IPS DF 4.7 (cell line): ENCODE results near the gene BEX3.
"Not testable (repeated sequence)": the region's sequence is repeated elsewhere in the genome, so short reads cannot be mapped to it uniquely, and the experiment has no call there.

ENCODE experiments used
- DNase-seq: peaks from one replicate; pipeline ENCODE4 v3.0.0-alpha.2; 2013; ENCODE audit warnings: low spot score; ENCODE audit errors: extremely low read depth

Gene BEX3

GRCh38 chrX:103376118-103376978, at the start of gene BEX3:
Gene BEX3, plus strand, starts transcription at chrX:103376538. Its CDS starts 984 bp downstream, at chrX:103377522.
- DNase-seq, result no peak

GRCh38 chrX:103329991-103330390, 46.3 kb upstream of the BEX3 start, which contains the start of gene TCEAL7:
Gene TCEAL7, plus strand, starts transcription at chrX:103330239. Its CDS starts 1,165 bp downstream, at chrX:103331404.
- no peak for DNase-seq

GRCh38 chrX:103330681-103331288, 45.6 kb upstream of the BEX3 start:
- no peak for DNase-seq

- DNase-seq, result no peak
Measured at GRCh38 chrX:103338663-103339062, 37.7 kb upstream of the BEX3 start.

GRCh38 chrX:103343105-103343504, 33.2 kb upstream of the BEX3 start:
- no peak for DNase-seq

- no peak for DNase-seq
Measured at GRCh38 chrX:103344606-103345005, 31.7 kb upstream of the BEX3 start.

- DNase-seq, result no peak
Measured at GRCh38 chrX:103347682-103348397, 28.5 kb upstream of the BEX3 start.

- no peak for DNase-seq
Measured at GRCh38 chrX:103356130-103356798, 20.1 kb upstream of the BEX3 start, which contains the start of gene TCEAL9. Gene TCEAL9, plus strand, starts transcription at chrX:103356506. Its CDS starts 1,179 bp downstream, at chrX:103357685.

- no peak for DNase-seq
Measured at GRCh38 chrX:103356858-103357257, 19.5 kb upstream of the BEX3 start.

GRCh38 chrX:103357871-103358270, 18.5 kb upstream of the BEX3 start:
- DNase-seq, result no peak

- DNase-seq, result not testable (repeated sequence)
Measured at GRCh38 chrX:103359605-103360004, 16.7 kb upstream of the BEX3 start.

- no peak for DNase-seq
Measured at GRCh38 chrX:103360092-103360491, 16.2 kb upstream of the BEX3 start.

- DNase-seq, result no peak
Measured at GRCh38 chrX:103360916-103361315, 15.4 kb upstream of the BEX3 start.

GRCh38 chrX:103361798-103362197, 14.5 kb upstream of the BEX3 start:
- DNase-seq, result no peak

- no peak for DNase-seq
Measured at GRCh38 chrX:103362474-103362873, 13.9 kb upstream of the BEX3 start.

- no peak for DNase-seq
Measured at GRCh38 chrX:103363046-103363445, 13.3 kb upstream of the BEX3 start.

GRCh38 chrX:103367502-103367901, 8.8 kb upstream of the BEX3 start:
- no peak for DNase-seq

- no peak for DNase-seq
Measured at GRCh38 chrX:103369479-103369878, 6.9 kb upstream of the BEX3 start.

GRCh38 chrX:103372886-103373285, 3.5 kb upstream of the BEX3 start:
- DNase-seq, result no peak

GRCh38 chrX:103373581-103373980, 2.8 kb upstream of the BEX3 start:
- no peak for DNase-seq

- DNase-seq, result no peak
Measured at GRCh38 chrX:103376979-103377324, 614 bp downstream of the BEX3 start.
